GM19324 (cell line): Measurements from ENCODE around the gene ARRDC2.
"Not testable (repeated sequence)": the region's sequence is repeated elsewhere in the genome, so short reads cannot be mapped to it uniquely, and the experiment has no call there.

ENCODE experiments used
- ATAC-seq: cut with Tn5 transposase; IDR thresholded peaks from one replicate; pipeline ENCODE4 v1.9.1; 2021; ENCODE audit warnings: mild to moderate bottlenecking, moderate library complexity; ENCODE audit not compliant: unreplicated experiment, low FRiP score

Gene ARRDC2

DNA sequence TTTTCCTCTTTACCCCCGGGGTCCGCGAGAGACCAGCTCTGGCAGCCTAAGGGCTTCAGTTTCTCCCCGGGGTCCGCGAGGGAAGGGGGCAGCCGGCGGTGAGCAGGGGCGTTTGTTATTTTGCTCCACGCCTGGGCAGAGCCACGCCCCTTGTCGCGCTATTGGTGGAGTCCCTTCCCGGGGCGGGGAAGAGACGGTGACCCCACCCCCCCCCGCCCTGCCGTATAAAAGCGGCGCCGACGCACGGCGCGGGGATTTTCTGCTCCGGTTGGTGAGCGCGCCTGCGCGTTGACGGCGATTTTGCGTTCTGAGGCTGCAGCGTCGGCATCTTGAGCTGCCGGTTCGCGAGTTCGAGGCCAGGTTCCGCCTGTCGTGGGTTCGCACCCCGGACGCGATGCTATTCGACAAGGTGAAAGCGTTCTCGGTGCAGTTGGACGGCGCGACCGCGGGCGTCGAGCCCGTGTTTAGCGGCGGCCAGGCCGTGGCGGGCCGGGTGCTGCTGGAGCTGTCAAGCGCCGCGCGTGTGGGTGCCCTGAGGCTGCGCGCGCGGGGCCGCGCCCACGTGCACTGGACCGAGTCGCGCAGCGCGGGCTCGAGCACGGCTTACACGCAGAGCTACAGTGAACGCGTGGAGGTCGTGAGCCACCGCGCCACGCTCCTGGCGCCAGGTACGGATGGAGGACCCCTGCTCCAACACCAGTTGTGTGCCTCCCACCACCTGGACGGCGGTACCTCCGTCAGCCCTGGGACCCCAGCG, at the start of gene ARRDC2:
ARRDC2 (plus strand) TSS at position 254 of the 757 bp plus-strand sequence; CDS start at position 395, 141 bp downstream.
- no peak for ATAC-seq

DNA sequence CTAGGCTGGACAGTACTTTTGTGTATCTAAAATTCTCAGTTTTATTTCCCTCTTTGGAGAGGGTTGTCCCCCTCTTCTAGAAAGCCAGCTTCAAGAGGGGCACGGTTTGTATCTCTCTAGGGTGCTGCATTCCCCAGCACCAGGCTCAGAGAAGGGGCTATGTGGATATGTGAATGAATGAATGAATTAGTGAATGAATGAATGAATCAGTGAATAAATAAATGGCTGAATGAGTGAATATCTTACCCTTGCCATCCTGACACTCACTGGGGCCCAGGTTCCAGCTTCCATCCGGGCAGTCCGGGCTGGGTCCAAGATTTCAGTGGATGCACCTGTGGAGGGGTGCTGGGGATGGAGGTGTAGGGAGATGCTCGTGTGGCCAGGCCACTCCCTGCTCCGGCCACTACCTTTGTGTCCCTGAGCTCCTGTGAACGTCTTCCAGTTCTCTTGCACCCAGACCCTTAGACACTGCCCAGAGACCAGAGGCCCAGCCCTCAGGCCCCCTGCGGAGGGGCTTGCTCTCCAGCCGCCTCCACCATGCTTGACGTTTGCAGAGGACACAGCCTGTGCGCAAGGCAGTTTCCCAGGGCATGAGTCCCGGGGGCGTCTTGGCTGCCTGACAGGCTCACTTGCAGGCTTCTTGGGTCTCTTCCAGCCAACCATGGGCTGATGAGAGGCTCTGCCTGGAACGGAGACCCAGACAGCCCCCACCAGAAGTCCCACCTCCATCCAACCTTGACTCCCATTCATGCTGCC, 43.9 kb upstream of the ARRDC2 start:
- no peak for ATAC-seq

- ATAC-seq, result no peak
Observed at GRCh38 chr19:17965370-17966128, 42.4 kb upstream of the ARRDC2 start.

DNA sequence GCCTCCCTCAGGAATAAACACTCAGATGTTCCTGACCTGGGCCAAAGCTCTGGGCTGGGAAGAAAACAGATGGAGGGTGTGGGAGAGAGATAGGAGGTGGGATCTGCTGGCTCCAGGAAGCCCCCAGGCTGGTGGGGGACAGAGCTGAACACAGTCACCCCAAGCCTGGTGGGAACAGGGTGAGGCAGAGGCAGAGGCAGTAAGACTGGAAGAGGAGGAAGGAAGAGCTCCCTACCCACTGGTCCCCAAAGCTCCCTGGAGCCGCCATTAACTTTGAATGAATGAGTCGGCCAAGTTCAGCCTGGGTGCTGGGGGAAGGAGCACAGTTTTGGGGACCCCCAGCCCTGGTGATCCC, 41.9 kb upstream of the ARRDC2 start:
- no peak for ATAC-seq

DNA sequence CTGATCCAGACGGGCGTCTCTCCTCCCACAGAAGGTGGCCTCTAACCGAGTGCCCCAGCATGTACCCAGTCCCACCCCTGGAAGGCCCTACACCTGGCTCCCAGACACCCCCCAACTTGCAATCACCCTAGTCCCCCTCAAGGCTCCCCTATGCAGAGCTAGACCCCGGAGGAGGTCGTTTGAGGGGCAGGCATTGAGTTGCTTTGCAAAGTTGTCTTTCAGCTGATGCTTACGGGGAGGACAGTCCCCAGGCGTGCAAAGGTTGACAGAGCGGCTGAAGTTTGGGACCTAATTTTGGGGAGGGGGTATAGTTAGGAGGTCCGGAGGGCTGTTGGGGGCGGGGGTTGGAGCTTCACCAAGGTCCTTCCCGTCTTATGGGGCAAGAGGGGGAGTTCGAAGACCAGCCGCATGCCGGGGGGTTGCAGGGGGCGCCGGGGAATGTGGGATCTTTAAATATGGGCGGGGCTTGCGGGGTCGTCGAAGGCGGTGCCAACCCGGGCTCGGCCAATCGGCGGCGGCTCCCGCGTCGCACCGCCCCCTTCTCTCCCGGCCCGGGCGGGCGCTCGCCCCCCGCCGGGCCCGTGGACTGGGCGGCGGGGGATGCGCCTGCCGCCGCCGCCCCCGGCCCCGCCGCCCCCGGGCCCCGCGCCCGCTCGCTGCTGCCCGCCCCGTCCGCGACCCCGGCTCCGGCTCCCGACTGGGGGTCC, 41.3 kb upstream of the ARRDC2 start, which contains the start of gene KCNN1:
KCNN1 (plus strand) TSS at position 558 of the 707 bp plus-strand sequence. CDS start 6,782 bp downstream, outside the sequence.
- no peak for ATAC-seq

GRCh38 chr19:17967257-17968051, 40.5 kb upstream of the ARRDC2 start:
- ATAC-seq, result no peak

DNA sequence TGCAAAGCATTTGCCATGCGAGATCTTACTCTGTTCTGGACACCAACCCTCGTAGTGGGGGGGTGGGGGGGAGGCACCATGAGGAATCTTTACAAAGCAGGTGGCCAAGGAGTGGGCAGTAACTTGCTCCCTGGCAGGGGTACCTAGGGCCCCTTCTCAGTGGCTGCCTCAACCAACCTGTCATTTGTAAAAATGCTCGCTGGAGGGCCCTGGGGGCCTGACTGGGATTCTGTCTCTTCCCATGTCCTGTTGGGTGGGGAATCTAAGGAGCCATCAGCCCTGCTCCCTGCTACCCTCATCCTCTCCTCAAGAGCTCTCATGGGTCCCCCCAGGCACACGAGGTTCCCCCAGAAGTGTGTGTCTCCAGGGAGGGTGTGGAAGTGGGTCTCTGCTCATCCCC, 39.6 kb upstream of the ARRDC2 start:
- ATAC-seq, result no peak

GRCh38 chr19:17969096-17969792, 38.7 kb upstream of the ARRDC2 start:
- ATAC-seq, result no peak

GRCh38 chr19:17972230-17972629, 35.7 kb upstream of the ARRDC2 start:
- ATAC-seq, result no peak

DNA sequence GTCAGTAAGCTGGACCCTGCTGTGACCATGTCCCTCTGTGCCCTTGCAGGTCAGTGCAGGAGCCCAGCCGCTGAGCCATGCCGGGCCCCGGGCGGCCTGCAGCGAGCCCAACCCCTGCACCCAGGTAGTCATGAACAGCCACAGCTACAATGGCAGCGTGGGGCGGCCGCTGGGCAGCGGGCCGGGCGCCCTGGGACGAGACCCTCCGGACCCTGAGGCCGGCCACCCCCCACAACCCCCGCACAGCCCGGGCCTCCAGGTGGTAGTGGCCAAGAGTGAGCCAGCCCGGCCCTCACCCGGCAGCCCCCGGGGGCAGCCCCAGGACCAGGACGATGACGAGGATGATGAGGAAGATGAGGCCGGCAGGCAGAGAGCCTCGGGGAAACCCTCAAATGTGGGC, 34.2 kb upstream of the ARRDC2 start:
- no peak for ATAC-seq

DNA sequence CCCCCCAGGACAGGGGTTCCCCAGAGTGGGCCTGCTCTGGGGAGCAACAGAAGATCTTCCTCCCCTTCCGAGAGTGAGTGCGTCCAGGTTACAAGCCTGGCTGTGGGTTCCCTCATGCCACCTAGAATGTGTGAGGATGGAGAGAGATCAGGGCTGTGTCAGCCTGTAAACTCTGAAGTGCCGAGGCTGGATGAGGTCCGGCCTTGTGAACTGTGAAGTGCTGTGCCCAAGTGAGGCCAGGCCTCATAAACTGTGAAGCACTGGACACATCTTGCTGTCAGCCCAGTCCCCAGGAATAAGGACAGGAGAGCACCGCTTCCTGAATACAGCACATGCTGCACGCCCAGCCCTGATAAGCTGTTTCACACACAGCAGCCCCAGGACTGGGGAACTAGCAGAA, 33.4 kb upstream of the ARRDC2 start:
- no peak for ATAC-seq

GRCh38 chr19:17975032-17975431, 32.9 kb upstream of the ARRDC2 start:
- no peak for ATAC-seq

DNA sequence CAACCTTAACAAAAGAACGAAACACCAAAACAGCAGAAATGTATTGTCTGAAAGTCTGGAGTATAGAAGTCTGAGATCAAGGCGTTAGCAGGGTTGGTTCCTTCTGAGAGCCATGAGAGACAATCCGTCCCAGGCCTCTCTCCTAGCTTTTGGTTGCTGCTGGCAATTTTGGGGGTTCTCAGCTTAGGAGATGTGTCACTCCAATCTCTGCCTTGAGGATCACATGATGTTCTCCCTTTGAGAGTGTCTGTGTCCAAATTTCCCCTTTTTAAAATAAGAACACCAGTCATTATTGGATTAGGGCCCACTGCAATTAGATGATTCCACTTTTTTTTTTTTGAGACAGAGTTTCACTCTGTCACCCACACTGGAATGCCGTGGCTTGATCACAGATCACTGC, 30.9 kb upstream of the ARRDC2 start:
- ATAC-seq, result no peak

- ATAC-seq, result no peak
Observed at GRCh38 chr19:17977488-17977887, 30.5 kb upstream of the ARRDC2 start.

DNA sequence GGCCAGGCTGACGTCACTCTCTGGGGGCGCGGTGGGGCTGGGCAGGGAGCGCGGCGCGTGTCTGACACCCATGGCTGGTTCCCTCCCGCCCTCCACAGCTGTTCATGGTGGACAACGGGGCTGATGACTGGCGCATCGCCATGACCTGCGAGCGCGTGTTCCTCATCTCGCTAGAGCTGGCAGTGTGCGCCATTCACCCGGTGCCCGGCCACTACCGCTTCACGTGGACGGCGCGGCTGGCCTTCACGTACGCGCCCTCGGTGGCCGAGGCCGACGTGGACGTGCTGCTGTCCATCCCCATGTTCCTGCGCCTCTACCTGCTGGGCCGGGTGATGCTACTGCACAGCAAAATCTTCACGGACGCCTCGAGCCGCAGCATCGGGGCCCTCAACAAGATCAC, 26.4 kb upstream of the ARRDC2 start:
- ATAC-seq, result no peak

DNA sequence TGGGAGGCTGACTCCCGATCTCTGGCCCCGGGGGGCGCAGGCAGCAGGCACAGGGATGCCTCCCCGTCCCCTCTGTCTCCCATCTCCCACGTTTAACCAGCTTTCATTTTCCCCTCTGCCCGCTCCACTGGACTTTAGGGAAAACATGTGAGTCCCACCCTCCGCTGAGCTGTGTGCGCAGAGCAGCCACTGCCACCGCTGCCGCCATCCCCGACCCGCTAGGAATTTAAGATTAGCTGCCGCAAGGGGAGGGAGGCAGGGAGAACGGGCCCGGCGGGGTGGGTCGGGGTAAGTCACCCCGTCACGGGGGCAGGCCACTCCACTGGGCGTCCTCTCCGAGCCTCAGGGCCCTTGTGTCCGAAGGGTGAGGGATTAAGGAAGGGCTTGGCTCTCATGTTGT, 25.5 kb upstream of the ARRDC2 start:
- no peak for ATAC-seq

DNA sequence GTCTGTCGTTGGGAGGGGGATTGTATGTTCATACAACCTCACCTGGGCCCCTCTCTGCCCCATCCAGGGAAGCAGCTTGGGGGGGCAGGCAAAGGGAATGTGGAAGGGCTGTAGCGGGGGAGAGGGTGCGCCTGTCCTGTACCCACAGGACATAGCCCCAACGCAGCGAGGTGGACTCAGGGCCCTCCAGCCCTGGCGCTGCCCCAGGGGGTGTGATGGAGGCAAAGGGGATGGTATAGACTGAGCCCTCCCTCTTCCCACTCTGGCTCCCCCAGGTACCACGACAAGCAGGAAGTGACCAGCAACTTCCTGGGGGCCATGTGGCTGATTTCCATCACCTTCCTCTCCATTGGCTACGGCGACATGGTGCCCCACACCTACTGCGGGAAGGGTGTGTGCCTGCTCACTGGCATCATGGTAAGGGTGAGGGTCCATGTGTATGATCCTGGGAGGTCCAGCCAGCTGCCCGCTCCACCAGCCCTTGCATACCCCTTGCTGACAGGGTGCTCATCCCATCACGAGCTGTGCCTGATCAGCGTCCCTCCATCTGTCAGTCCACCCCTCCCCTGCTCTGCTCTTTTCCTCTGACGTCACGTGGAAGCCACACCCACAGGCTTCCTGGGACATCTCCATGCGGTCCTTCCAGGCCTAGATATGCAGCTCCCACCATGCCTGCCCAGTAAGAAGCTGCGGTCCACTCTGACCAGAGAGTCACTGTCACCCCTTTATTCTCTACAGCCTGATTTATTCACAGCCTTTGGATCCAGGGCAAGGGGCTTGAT, 22.7 kb upstream of the ARRDC2 start:
- ATAC-seq, result no peak

DNA sequence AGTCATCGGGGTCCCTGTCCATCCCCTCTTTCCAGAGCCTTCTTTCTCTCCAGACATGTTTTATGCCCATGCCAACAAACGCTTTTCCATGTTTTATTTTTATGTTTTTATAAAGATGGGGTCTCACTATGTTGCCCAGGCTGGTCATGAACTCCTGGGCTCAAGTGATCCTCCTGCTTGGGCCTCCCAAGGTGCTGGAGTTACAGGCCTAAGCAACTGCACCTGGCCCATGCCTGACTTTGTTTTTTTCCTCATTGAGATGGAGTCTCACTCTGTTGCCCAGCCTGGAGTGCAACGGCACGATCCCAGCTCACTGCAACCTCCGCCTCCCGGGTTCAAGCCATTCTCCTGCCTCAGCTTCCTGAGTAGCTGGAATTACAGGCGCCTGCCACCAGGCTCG, 21.4 kb upstream of the ARRDC2 start:
- not testable (repeated sequence) for ATAC-seq
